Prostate gland (tissue), 2 donors: ENCODE results near the gene E2F2.

Source experiments
- CTCF ChIP-seq, 4 experiments: fragments of 200-600 bp in 2 of 4; fragments of 450-650 bp in 2 of 4; sonication (generic) in 2 of 4; IDR thresholded peaks; 1 replicate in 3 of 4; 2 replicates in 1 of 4; pipeline ENCODE4 v1.5.1; 2016 to 2019; ENCODE audit warnings: antibody characterized with exemption in 4 of 4, mild to moderate bottlenecking in 2 of 4, moderate library complexity in 2 of 4
- POLR2AphosphoS5 ChIP-seq: sonication (generic); formaldehyde crosslinking; IDR thresholded peaks from one replicate; pipeline ENCODE4 v1.6.1; 2017; ENCODE audit warnings: antibody characterized with exemption

- TF ChIP-seq CTCF (IDR thresholded peaks at IDR 0.05) (no peak), POLR2AphosphoS5 (no peak)
Measured at GRCh38 chr1:23521588-23521987, 9.4 kb downstream of the E2F2 start.
